Mesodermal cell (in vitro differentiated cells): ENCODE results near the gene POT1.
A peak's percentile ranks its signal among the peaks of the same experiment; 100 is the strongest.

Source experiments
- H3K27ac ChIP-seq: 2 replicates; pipeline ENCODE4 v1.7.0; 2013; ENCODE audit warnings: mild to moderate bottlenecking, low read depth, low read length, moderate library complexity; ENCODE audit not compliant: severe bottlenecking
- H3K36me3 ChIP-seq: 2 replicates; pipeline ENCODE4 v1.7.1; 2013; ENCODE audit warnings: mild to moderate bottlenecking, low read length, moderate library complexity; ENCODE audit not compliant: control insufficient read depth, insufficient read depth
- H3K4me1 ChIP-seq: one replicate; pipeline ENCODE4 v1.7.1; 2013; ENCODE audit warnings: mild to moderate bottlenecking, low read length; ENCODE audit not compliant: insufficient read depth, control insufficient read depth, poor library complexity, severe bottlenecking
- H3K4me3 ChIP-seq: 2 replicates; pipeline ENCODE4 v1.7.0; 2013; ENCODE audit warnings: low read length, control low read depth, mild to moderate bottlenecking; ENCODE audit not compliant: insufficient read depth, poor library complexity, severe bottlenecking; ENCODE audit errors: extremely low read depth
- H3K9me3 ChIP-seq: 2 replicates; pipeline ENCODE4 v1.7.1; 2013; ENCODE audit warnings: mild to moderate bottlenecking, low read length, moderate library complexity; ENCODE audit not compliant: control insufficient read depth
- WGBS, 2 experiments: methylation state at CpG; one replicate each; pipeline ENCODE4 v1.1.5; 2013; ENCODE audit warnings: missing lambda C conversion rate in 2 of 2; ENCODE audit not compliant: insufficient coverage in 2 of 2; 5-methylcytosine and 5-hydroxymethylcytosine counted together

Gene POT1

DNA sequence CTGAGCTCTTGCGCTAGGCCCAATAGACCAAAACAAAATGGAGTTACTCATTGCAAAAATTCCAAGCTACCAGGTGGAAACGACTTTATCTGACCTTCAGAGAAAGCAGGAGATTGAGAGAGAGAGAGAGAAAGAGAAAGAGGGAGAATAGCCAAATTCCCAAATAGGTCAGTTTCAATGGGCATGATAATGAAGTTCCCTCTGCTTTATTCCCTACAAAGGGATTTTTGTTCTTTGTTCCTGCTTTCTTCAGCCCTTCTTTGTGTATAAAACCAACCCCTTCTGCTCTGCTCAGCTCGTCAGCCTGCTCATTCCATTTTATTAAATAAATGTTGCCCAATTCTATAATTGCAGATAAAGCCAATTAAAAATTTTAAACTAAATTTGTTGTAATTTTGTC, 119.0 kb downstream of the POT1 start:
- no peak overlapping the region for H3K4me3 ChIP-seq
- no peaks in the 10 kb centered on the region for H3K4me1 ChIP-seq
- no peaks in the 10 kb centered on the region for H3K9me3 ChIP-seq
- no peaks in the 10 kb centered on the region for H3K36me3 ChIP-seq
- WGBS, 2 experiments = 33% methylated on average over 1 of the region's 3 CpGs; no CpG with 5 or more reads in 1 of the 2 experiments
- no peak overlapping the region for H3K27ac ChIP-seq

GRCh38 chr7:124808206-124808605, 121.4 kb downstream of the POT1 start:
- Histone ChIP-seq H3K36me3 (no peaks in the 10 kb centered on the region), H3K9me3 (no peaks in the 10 kb centered on the region), H3K4me3 (no peak overlapping the region), H3K4me1 (no peaks in the 10 kb centered on the region), H3K27ac (no peak overlapping the region)
- 83 to 96% methylated on average over 3 to 4 of the region's 5 CpGs for WGBS, 2 experiments

GRCh38 chr7:124801330-124801895, 128.2 kb downstream of the POT1 start:
- H3K27ac ChIP-seq = no peak overlapping the region
- no peaks in the 10 kb centered on the region for H3K36me3 ChIP-seq
- H3K4me1 ChIP-seq = no peaks in the 10 kb centered on the region
- no peaks in the 10 kb centered on the region for H3K9me3 ChIP-seq
- no CpG with 5 or more reads among the region's 1 CpG for WGBS, 2 experiments
- no peak overlapping the region for H3K4me3 ChIP-seq

DNA sequence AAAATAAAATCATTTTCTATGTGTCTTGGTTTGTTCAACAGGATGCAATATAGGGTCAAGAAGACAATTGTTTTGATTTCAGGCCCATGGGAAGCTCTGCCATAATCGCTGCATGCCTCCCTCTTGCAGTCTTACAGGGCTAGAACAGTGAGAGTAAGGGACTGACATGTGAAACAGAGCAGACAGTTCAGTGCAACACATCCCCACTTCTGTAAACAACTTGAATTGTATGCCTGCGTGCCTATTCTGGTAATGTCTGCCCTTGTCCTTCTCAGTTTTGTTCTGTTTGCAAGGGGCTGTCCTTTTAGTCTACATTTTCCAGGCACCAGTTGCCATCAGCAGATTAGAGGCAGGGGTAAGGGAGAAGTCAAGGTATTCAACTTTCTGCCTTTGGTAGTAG, 129.2 kb downstream of the POT1 start:
- Histone ChIP-seq H3K36me3 (no peaks in the 10 kb centered on the region), H3K27ac (peak overlapping the region; percentile 52), H3K9me3 (no peaks in the 10 kb centered on the region), H3K4me1 (no peaks in the 10 kb centered on the region), H3K4me3 (no peak overlapping the region)
- WGBS, 2 experiments = 87 to 92% methylated on average over 2 of the region's 2 CpGs

DNA sequence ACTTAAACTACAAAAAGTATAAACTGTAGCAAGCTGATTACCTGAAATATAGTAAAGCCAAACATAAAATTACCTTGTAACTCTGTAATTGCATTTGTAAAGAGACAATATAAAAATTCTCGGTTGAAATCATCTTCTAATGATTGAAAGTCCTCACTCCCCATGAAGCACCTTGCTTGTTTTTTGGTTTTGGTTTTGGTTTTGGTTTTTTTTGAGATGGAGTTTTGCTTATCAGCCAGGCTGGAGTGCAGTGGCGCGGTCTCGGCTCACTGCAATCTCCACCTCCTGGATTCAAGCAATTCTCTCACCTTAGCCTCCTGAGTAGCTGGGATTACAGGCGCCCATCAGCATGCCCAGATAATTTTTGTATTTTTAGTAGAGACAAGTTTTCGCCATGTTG, 130.2 kb downstream of the POT1 start:
- Histone ChIP-seq H3K4me3 (no peak overlapping the region), H3K36me3 (no peaks in the 10 kb centered on the region), H3K4me1 (no peaks in the 10 kb centered on the region), H3K9me3 (no peaks in the 10 kb centered on the region), H3K27ac (no peak overlapping the region)
- WGBS, 2 experiments = 93 to 100% methylated on average over 2 of the region's 6 CpGs

- no peak overlapping the region for H3K4me3 ChIP-seq
- no peaks in the 10 kb centered on the region for H3K36me3 ChIP-seq
- 100% methylated on average over 1 of the region's 2 CpGs; no CpG with 5 or more reads in 1 of the 2 experiments for WGBS, 2 experiments
- H3K27ac ChIP-seq = no peak overlapping the region
- no peaks in the 10 kb centered on the region for H3K9me3 ChIP-seq
- no peaks in the 10 kb centered on the region for H3K4me1 ChIP-seq
These were observed 132.9 kb downstream of the POT1 start for GRCh38 chr7:124796771-124797170.

- 92% methylated on average over 3 of the region's 3 CpGs for WGBS, 2 experiments
- H3K27ac ChIP-seq = no peak overlapping the region
- H3K9me3 ChIP-seq = no peaks in the 10 kb centered on the region
- no peak overlapping the region for H3K4me3 ChIP-seq
- no peaks in the 10 kb centered on the region for H3K4me1 ChIP-seq
- H3K36me3 ChIP-seq = no peaks in the 10 kb centered on the region
These were observed 136.9 kb downstream of the POT1 start for GRCh38 chr7:124792696-124793095.

DNA sequence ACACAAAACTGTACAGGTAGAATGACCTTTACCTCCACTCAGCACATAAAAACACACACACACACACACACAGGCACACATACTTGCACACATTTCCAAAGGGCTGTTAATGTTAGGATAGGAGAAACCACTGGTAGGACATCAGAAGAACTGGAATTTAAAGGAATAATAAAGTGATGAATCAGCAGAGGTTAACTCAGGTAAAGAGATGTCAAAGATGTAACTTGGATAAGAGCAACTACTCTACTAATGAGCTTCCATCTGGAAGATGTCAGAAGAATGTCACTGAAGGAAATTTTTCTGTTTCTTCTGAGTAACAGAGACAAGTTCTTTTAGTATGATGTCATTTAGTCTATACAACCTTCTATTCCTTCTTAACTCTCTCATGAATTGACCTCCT, 137.6 kb downstream of the POT1 start:
- H3K36me3 ChIP-seq = no peaks in the 10 kb centered on the region
- H3K9me3 ChIP-seq = no peaks in the 10 kb centered on the region
- no peaks in the 10 kb centered on the region for H3K4me1 ChIP-seq
- no peak overlapping the region for H3K27ac ChIP-seq
- no peak overlapping the region for H3K4me3 ChIP-seq

DNA sequence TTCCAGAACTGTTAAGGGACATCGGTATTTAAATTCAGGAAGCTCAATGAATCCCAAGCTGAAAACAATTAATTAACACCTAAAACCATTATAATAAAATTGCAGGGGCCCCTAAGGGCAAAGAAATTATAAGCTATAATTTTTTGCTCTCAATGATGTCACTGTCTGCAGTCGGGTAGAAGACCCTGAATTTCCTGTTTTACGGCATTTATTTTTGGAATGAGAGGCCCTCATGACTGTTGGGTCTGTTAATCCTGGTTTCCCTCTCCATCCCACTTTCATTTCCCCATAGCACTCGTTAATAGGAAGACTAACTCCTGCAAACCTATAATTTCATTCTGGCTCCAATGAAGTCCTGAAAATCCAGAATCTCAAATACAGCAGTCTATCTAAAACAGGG, 138.2 kb downstream of the POT1 start:
- 90 to 100% methylated on average over 2 to 3 of the region's 4 CpGs for WGBS, 2 experiments
- Histone ChIP-seq H3K27ac (no peak overlapping the region), H3K4me3 (no peak overlapping the region), H3K36me3 (no peaks in the 10 kb centered on the region), H3K9me3 (no peaks in the 10 kb centered on the region), H3K4me1 (no peaks in the 10 kb centered on the region)

DNA sequence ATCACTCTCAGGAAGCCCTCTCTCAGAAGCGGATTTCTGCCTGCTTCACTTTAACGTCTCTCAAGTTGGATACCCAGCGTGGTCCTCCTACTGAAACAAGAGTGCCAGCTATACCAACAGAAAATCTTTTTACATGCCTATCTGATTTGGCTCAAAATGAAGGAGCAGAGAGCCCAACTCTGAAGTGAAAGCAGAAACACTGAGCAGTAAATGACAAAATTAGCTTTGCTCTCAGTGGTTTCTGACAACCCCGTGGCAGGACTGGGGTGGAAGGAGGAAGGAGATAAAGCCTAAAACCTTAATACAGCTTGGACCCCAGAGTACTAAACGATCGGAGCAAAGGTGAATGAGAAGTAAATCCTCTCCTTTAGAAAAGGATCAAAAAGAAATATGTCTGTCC, 139.0 kb downstream of the POT1 start:
- Histone ChIP-seq H3K27ac (no peak overlapping the region), H3K4me3 (no peak overlapping the region), H3K36me3 (no peaks in the 10 kb centered on the region), H3K4me1 (no peaks in the 10 kb centered on the region), H3K9me3 (no peaks in the 10 kb centered on the region)
- whole genome bisulfite sequencing, 2 experiments = 100% methylated on average over 3 to 4 of the region's 6 CpGs

GRCh38 chr7:124785994-124786393, 143.6 kb downstream of the POT1 start:
- no peaks in the 10 kb centered on the region for H3K4me1 ChIP-seq
- WGBS, 2 experiments = 89 to 100% methylated on average over 3 to 5 of the region's 6 CpGs
- H3K4me3 ChIP-seq = no peak overlapping the region
- peaks cover 4% of the 10 kb centered on the region for H3K9me3 ChIP-seq
- H3K36me3 ChIP-seq = no peaks in the 10 kb centered on the region
- H3K27ac ChIP-seq = no peak overlapping the region
